ENCODE results near the gene LYRM9.

LYRM9 gene

GRCh38 chr17:27938864-27939263 is 45.7 kb upstream of the LYRM9 start:
- no peak for TF ChIP-seq EZH2phosphoT487 (IDR thresholded peaks at IDR 0.05; ENCODE audit: borderline replicate concordance, low read length)
- no peak for TF ChIP-seq CTCF (IDR thresholded peaks at IDR 0.05; ENCODE audit: low read depth, low read length, poor library complexity, severe bottlenecking)
- Histone ChIP-seq H3K9me3 (ENCODE audit: control insufficient read depth, insufficient read depth, low read length) (no peaks in the 10 kb centered on the region), H3K27ac (ENCODE audit: low read depth, low read length) (no peak overlapping the region), H3K27me3 (ENCODE audit: control insufficient read depth, low read length) (peaks cover 5% of the 10 kb centered on the region; the same call in 1 of the 2 replicates), H3K79me2 (ENCODE audit: control insufficient read depth, low read length) (no peaks in the 10 kb centered on the region), H3K4me2 (ENCODE audit: low read length) (peak overlapping the region; percentile 65), H3K4me3 (ENCODE audit: low read length) (peak overlapping the region; percentile 46), H3F3A (ENCODE audit: control insufficient read depth, insufficient read depth) (no peaks in the 10 kb centered on the region), H3K9me2 (replicated peaks; ENCODE audit: control insufficient read depth, low read length) (no peaks in the 10 kb centered on the region), H3K36me3 (ENCODE audit: control insufficient read depth, low read length) (no peaks in the 10 kb centered on the region), H3K4me1 (ENCODE audit: control insufficient read depth, low read length) (peaks cover 30% of the 10 kb centered on the region), H4K20me1 (ENCODE audit: control insufficient read depth, insufficient read depth, low read depth, low read length) (no peaks in the 10 kb centered on the region)

DNA sequence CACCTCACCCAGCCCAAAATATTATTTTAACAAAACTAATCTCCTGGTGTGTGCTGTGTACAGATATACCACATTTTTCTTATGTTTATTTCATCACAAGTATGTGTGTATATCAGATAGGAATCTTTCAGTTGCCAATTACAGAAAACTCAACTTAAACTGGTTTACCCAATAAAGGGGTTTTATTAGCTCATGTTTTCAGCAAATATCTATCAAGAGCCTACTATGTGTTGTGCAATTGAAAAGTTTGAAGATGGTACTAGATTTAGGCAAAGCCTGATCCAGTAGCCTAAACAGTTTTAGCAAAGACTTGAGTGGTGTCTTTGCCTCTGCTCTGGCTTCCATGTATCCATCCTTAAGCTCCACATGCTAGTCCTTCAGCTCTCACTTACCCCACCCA is 45.1 kb upstream of the LYRM9 start:
- Histone ChIP-seq H3K4me1 (ENCODE audit: control insufficient read depth, low read length) (peaks cover 30% of the 10 kb centered on the region), H3K4me2 (ENCODE audit: low read length) (no peak overlapping the region), H4K20me1 (ENCODE audit: control insufficient read depth, insufficient read depth, low read depth, low read length) (no peaks in the 10 kb centered on the region), H3K79me2 (ENCODE audit: control insufficient read depth, low read length) (no peaks in the 10 kb centered on the region), H3K4me3 (ENCODE audit: low read length) (no peak overlapping the region), H3K9me2 (replicated peaks; ENCODE audit: control insufficient read depth, low read length) (no peaks in the 10 kb centered on the region), H3K9me3 (ENCODE audit: control insufficient read depth, insufficient read depth, low read length) (no peaks in the 10 kb centered on the region), H3K27ac (ENCODE audit: low read depth, low read length) (no peak overlapping the region), H3K27me3 (ENCODE audit: control insufficient read depth, low read length) (peaks cover 5% of the 10 kb centered on the region; the same call in 1 of the 2 replicates), H3K36me3 (ENCODE audit: control insufficient read depth, low read length) (no peaks in the 10 kb centered on the region), H3F3A (ENCODE audit: control insufficient read depth, insufficient read depth) (no peaks in the 10 kb centered on the region)
- TF ChIP-seq CTCF (IDR thresholded peaks at IDR 0.05; ENCODE audit: low read depth, low read length, poor library complexity, severe bottlenecking) (no peak), EZH2phosphoT487 (IDR thresholded peaks at IDR 0.05; ENCODE audit: borderline replicate concordance, low read length) (no peak)

- peaks cover 30% of the 10 kb centered on the region for H3K4me1 ChIP-seq (ENCODE audit: control insufficient read depth, low read length)
- H3K9me2 ChIP-seq (replicated peaks; ENCODE audit: control insufficient read depth, low read length), result no peaks in the 10 kb centered on the region
- H3K79me2 ChIP-seq (ENCODE audit: control insufficient read depth, low read length), result no peaks in the 10 kb centered on the region
- no peaks in the 10 kb centered on the region for H4K20me1 ChIP-seq (ENCODE audit: control insufficient read depth, insufficient read depth, low read depth, low read length)
- H3K9me3 ChIP-seq (ENCODE audit: control insufficient read depth, insufficient read depth, low read length), result no peaks in the 10 kb centered on the region
- H3K27me3 ChIP-seq (ENCODE audit: control insufficient read depth, low read length), result peaks cover 5% of the 10 kb centered on the region
- H3K4me3 ChIP-seq (ENCODE audit: low read length), result no peak overlapping the region
- H3K27ac ChIP-seq (ENCODE audit: low read depth, low read length), result no peak overlapping the region
- H3F3A ChIP-seq (ENCODE audit: control insufficient read depth, insufficient read depth), result no peaks in the 10 kb centered on the region
- no peak for TF ChIP-seq CTCF (IDR thresholded peaks at IDR 0.05; ENCODE audit: low read depth, low read length, poor library complexity, severe bottlenecking)
- no peak for TF ChIP-seq EZH2phosphoT487 (IDR thresholded peaks at IDR 0.05; ENCODE audit: borderline replicate concordance, low read length)
- no peak overlapping the region for H3K4me2 ChIP-seq (ENCODE audit: low read length)
- H3K36me3 ChIP-seq (ENCODE audit: control insufficient read depth, low read length), result no peaks in the 10 kb centered on the region
Measured at GRCh38 chr17:27937025-27937546, 43.9 kb upstream of the LYRM9 start.
